Measurements from ENCODE around the gene SLC13A2. TPM values are rescaled to one million over a fixed set of nuclear protein-coding genes. Genes with fewer than 3 reads are reported as not detected.

SLC13A2 gene
- total RNA-seq, 2 donors from 2014 or later, result 1.8 TPM; not detected in 1

GRCh38 chr17:28508211-28508724 is 34.8 kb downstream of the SLC13A2 start:
- ATAC-seq, result no peak
- no peaks in the 10 kb centered on the region for H3K9me3 ChIP-seq
- no peaks in the 10 kb centered on the region for H3K27me3 ChIP-seq
- no peak for DNase-seq
- H3K27ac ChIP-seq, result no peak overlapping the region
- no peak overlapping the region for H3K4me3 ChIP-seq
- H3K4me1 ChIP-seq, result no peaks in the 10 kb centered on the region
- WGBS, 2 donors, result 78 to 82% methylated on average over 11 of the region's 11 CpGs
- intact Hi-C loops (cut with DNase I), result no loop called here
- TF ChIP-seq CTCF (IDR thresholded peaks at IDR 0.05), result no peak
- no peak for TF ChIP-seq POLR2A (IDR thresholded peaks at IDR 0.05)
- no peaks in the 10 kb centered on the region for H3K36me3 ChIP-seq (replicated peaks in 1 of 2; ENCODE audit: insufficient read depth in 1 of 2, low read depth in 2 of 2)

GRCh38 chr17:28509789-28510188 is 36.3 kb downstream of the SLC13A2 start:
- Histone ChIP-seq H3K4me1 (no peaks in the 10 kb centered on the region), H3K27me3 (no peaks in the 10 kb centered on the region), H3K9me3 (no peaks in the 10 kb centered on the region), H3K27ac (no peak overlapping the region), H3K36me3 (replicated peaks in 1 of 2; ENCODE audit: insufficient read depth in 1 of 2, low read depth in 2 of 2) (no peaks in the 10 kb centered on the region), H3K4me3 (no peak overlapping the region)
- DNase-seq (no peak), ATAC-seq (no peak)
- WGBS, 2 donors, result 67 to 68% methylated on average over 7 of the region's 7 CpGs
- TF ChIP-seq CTCF (IDR thresholded peaks at IDR 0.05) (no peak), POLR2A (IDR thresholded peaks at IDR 0.05) (no peak)
- intact Hi-C loops (cut with DNase I), result no loop called here

GRCh38 chr17:28511858-28512461 is 38.5 kb downstream of the SLC13A2 start:
- no peaks in the 10 kb centered on the region for H3K9me3 ChIP-seq
- H3K36me3 ChIP-seq (replicated peaks in 1 of 2; ENCODE audit: insufficient read depth in 1 of 2, low read depth in 2 of 2), result no peaks in the 10 kb centered on the region
- DNase-seq (no peak), ATAC-seq (no peak)
- no peak overlapping the region for H3K27ac ChIP-seq
- TF ChIP-seq CTCF (IDR thresholded peaks at IDR 0.05) (no peak), POLR2A (IDR thresholded peaks at IDR 0.05) (no peak)
- no peaks in the 10 kb centered on the region for H3K27me3 ChIP-seq
- WGBS, 2 donors, result 74 to 97% methylated on average over 3 of the region's 3 CpGs
- H3K4me3 ChIP-seq, result no peak overlapping the region
- intact Hi-C loops (cut with DNase I), result no loop called here
- no peaks in the 10 kb centered on the region for H3K4me1 ChIP-seq

- TF ChIP-seq POLR2A (IDR thresholded peaks at IDR 0.05) (no peak), CTCF (IDR thresholded peaks at IDR 0.05) (no peak)
Measured at GRCh38 chr17:28513476-28513875, 40.0 kb downstream of the SLC13A2 start.

GRCh38 chr17:28514561-28515002 is 41.1 kb downstream of the SLC13A2 start:
- WGBS, 2 donors, result 52 to 74% methylated on average over 15 of the region's 16 CpGs
- no peak for ATAC-seq
- H3K36me3 ChIP-seq (replicated peaks in 1 of 2; ENCODE audit: insufficient read depth in 1 of 2, low read depth in 2 of 2), result no peaks in the 10 kb centered on the region
- no peak overlapping the region for H3K4me3 ChIP-seq
- DNase-seq, result no peak
- H3K4me1 ChIP-seq, result no peaks in the 10 kb centered on the region
- no peaks in the 10 kb centered on the region for H3K27me3 ChIP-seq
- H3K9me3 ChIP-seq, result no peaks in the 10 kb centered on the region
- intact Hi-C loops (cut with DNase I), result no loop called here
- no peak overlapping the region for H3K27ac ChIP-seq
- TF ChIP-seq CTCF (IDR thresholded peaks at IDR 0.05) (no peak), POLR2A (IDR thresholded peaks at IDR 0.05) (no peak)

More at GRCh38 chr17:28513476-28513875, 40.0 kb downstream of the SLC13A2 start:
- intact Hi-C loops (cut with DNase I), result no loop called here
- Histone ChIP-seq H3K4me1 (no peaks in the 10 kb centered on the region), H3K27me3 (no peaks in the 10 kb centered on the region), H3K4me3 (no peak overlapping the region), H3K27ac (no peak overlapping the region), H3K9me3 (no peaks in the 10 kb centered on the region), H3K36me3 (replicated peaks in 1 of 2; ENCODE audit: insufficient read depth in 1 of 2, low read depth in 2 of 2) (no peaks in the 10 kb centered on the region)
- ATAC-seq (no peak), DNase-seq (no peak)
- WGBS, 2 donors, result 71 to 78% methylated on average over 7 of the region's 7 CpGs

Measured in body of pancreas (tissue), 4 donors.